ENCODE data around the gene CIART.
"Not testable (repeated sequence)": the region's sequence is repeated elsewhere in the genome, so short reads cannot be mapped to it uniquely, and the experiment has no call there.

The CIART gene, protein sequence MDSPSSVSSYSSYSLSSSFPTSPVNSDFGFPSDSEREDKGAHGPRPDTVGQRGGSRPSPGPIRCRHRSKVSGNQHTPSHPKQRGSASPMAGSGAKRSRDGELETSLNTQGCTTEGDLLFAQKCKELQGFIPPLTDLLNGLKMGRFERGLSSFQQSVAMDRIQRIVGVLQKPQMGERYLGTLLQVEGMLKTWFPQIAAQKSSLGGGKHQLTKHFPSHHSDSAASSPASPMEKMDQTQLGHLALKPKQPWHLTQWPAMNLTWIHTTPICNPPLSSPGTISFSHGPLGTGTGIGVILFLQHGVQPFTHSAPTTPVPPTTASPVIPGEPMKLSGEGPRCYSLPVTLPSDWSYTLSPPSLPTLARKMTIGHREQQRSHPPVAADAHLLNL

GRCh38 chr1:150281758-150282557, at the start of gene CIART:
Gene CIART, plus strand, starts transcription at chr1:150282554. Its CDS starts 714 bp downstream, at chr1:150283268.
- peak; percentile 66 to 74 for DNase-seq

DNA sequence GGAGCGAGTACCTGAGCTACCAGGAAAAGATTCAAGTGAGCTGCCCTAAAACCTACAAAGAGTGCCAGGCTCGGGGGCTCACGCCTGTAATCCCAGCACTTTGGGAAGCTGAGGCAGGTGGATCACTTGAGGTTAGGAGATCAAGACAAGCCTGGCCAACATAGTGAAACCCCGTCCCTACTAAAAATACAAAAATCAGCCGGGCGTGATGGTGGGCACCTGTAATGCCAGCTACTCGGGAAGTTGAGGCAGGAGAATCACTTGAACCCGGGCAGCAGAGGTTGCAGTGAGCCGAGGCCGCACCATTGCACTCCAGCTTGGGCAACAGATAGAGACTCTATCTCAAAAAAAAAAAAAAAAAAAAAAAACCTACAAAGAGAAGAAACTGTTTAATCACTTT, 49.4 kb upstream of the CIART start:
- not testable (repeated sequence) for DNase-seq

DNA sequence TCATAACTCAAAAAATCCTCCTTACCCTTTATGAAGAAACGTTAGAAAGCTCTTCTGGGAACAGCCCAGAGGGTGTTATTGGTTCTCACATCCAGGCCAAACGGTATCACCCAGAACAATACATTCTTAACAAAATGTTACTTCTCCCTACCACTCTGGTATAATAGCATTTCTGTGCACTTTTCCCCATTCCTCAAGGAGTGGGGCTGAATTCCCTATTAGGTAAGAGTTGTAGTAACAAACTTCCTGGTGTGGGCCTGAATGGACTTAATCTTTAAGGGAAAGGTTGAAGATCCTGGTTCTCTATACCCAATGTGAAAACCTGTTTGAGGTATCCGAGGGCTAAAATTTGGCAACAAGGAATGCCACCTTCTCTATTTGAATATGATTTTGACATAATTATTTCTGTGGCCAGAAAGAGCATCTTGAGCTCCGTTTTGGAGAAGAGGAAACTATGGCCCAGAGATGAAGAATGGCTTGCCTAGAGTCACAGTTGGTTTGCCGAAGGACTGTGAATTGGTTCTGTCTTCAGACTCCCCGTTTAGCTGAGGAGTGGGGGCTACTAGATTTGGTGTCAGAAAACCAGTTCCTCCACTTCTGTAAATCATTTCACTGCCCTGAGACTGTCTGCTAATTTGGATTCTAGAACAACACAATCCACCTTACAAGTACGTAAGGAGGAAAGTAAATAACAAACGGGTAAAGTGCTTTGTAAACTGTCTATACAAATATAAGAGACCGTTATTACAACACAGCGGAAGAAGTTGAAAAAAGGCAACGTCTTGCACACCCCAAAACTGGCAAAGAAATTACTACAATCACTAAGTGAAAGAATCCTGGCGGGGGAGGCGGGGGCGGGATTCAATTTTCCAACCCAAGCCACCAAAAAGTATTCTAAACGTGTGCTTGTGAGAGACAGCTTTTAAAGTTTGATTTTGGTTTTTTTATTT, 48.7 kb upstream of the CIART start:
- peak; percentile 69 for DNase-seq

GRCh38 chr1:150234309-150234565, 48.1 kb upstream of the CIART start:
- DNase-seq, result no peak

GRCh38 chr1:150234566-150235293, 47.6 kb upstream of the CIART start:
- peak; percentile 94 to 95 for DNase-seq

GRCh38 chr1:150235294-150235851, 47.0 kb upstream of the CIART start:
- peak; percentile 33 to 47 for DNase-seq

DNA sequence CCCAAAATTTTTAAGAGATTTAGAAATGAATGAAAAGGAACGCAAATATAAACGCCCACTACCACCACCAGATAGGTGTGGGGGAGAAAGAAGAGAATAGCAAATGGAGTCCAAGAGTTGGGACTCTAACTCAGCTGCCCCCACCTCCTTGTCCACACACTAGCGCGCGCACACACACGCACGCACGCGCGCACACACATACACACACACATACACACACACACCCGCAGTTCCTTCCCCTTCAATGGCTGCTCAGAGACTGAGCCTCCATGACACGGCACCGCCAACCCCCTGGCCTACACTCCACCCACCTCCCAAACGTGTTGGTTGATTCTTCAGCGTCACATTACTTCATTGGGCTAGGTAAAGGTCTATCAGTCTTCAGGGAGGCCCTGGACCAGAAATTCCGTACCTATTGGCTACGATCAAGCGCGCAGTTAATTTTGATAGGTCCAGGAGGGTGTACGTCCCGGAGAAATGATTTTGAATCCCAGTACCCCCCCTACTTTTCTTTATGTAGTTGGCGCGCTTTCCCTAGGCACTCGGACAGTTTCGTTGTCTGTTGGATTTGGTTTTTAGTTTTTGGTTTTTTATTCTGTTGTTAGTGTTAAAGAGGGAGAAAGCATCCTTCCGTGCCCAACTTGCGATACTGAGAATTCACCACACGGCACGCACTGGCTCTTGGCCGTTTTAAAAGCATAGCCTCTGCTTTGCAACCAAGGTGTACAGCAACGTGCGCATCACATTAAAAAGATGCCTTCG, 46.3 kb upstream of the CIART start, which contains the start of gene ANP32E:
ANP32E (minus strand) TSS at position 261 of the 762 bp plus-strand sequence. CDS start 326 bp downstream, outside the sequence.
- DNase-seq, result peak; percentile 91 to 94

- DNase-seq, result no peak
These were observed 45.7 kb upstream of the CIART start for GRCh38 chr1:150236614-150237100.

- DNase-seq, result not testable (repeated sequence)
These were observed 45.2 kb upstream of the CIART start for GRCh38 chr1:150237176-150237575.

- no peak for DNase-seq
These were observed 44.6 kb upstream of the CIART start for GRCh38 chr1:150237746-150238145.

DNA sequence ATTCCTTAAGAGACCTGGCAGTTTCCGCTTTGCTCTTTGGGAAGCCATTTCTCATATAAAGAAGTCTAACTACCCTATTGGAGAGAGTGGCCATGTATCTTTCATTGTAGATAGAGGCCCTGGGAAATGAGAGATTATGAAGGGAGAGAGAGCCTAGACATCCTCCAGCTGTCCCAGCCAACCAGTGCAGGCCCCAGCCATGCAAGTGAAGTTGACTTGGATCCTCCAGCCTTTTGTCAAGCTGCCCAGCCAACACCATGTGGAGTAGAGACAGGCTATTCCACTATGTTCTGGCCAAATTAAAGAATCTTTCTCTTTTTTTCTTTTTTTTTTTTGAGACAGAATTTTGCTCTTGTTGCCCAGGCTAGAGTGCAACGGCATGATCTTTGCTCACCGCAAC, 39.4 kb upstream of the CIART start:
- no peak for DNase-seq

DNA sequence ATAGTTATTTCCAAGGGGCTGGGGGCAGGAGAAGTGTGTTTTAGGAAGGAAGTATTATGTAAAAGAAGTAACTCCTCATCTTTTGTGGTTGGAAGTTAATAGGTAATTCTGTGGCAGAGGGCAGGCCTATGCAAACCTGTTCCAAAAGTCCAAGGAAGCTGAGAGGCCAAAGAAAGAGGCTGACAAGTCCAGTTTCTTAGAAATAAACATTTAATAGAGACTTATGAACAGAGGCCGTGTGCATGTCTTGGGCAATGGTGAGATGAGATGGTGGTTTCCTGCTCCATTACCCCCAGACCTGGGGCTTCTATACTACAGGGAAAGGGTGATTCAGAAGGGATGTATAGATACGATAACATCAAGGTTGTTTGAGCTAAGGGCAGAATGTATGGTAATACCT, 32.4 kb upstream of the CIART start:
- DNase-seq, result no peak

GRCh38 chr1:150256198-150256553, 26.2 kb upstream of the CIART start:
- no peak for DNase-seq

DNA sequence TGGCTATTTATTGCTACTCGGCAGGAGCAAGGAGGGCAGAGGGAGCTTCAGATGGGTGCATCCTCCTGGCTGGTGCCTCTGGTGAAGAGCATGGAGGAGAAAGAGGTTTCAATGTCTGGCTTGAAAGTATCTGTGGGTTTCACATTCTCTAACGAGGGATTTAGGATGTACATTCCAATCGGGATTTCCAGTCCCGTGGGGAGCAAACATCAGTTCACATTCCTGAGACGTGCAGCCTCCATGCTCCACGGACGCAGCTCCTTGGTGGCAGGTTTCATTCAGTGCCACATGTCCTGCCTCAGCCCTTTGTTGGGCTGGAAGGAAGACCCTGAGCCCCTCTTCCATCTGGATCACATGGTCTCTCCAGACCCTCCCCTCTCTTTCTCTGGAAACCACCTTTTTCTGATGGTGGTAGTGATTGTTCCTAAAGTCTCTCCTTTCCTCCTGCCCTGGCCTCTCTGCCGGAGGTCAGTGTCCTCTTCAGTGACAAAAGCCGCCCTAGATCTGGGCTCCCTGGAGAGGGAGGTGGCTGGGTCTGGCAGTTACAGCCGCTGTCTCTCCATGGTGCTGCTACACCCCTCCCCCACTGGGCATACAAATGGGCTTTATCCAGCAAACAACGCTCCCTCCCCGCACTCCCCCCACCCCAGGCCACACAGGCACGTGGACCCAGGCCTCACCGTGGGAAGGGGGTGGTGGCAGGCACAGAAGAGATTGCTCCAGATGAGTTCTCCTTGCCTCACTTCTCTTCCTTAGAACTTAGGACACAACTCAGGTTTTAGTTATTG, 25.6 kb upstream of the CIART start:
- no peak for DNase-seq

- DNase-seq, result no peak
These were observed 24.4 kb upstream of the CIART start, which contains the start of gene CA14 for GRCh38 chr1:150257624-150258585. Gene CA14, plus strand, starts transcription at chr1:150257774. Its CDS starts 355 bp downstream, at chr1:150258129.

- DNase-seq, result no peak
These were observed 23.1 kb upstream of the CIART start for GRCh38 chr1:150259217-150259616.

DNA sequence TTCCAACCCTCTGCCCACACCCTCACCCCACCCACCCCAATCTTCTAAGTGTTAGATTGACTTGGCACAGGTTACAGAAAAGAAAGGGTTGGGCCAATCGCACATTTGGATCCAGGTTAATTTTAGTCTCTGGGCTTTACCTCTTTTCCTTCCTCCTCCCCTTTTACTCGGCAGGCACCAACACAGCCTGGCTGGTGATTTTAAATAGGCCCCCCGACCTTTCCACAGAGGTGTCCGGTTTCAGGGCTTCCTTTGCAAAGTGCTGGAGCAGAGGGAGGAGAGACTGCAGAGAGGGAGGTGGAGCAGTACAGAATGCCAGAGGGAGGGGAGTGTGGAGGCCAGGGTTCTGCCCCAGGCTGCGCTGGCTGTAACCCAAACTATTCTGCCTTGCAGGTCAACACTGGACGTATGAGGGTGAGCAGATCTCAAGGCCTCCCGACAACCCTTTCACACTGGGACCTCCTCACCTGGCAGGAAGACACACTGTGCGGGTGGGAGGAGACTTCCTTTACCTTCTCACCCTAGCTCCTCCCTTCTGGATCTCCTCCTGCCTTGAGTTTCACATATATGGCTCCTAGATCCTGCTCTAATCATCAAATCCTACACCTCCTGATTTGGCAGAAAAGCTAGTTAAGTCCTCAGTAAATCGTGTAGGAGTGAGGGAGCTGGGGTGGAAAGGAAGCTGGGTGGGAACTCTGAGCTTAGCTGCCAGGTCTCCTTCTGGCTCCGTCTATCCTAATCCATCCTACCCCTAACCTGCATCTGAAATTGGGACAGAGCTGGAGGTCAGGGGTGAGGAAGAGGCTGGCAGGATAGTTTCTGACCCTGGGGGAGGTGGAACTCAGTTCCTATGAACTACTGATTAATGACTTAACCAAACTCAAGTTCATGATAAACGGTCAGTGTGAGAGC, 22.3 kb upstream of the CIART start:
- DNase-seq, result no peak

GRCh38 chr1:150261367-150261766, 21.0 kb upstream of the CIART start:
- no peak for DNase-seq

Measured in activated CD4-positive, alpha-beta T cell treated with anti-CD3 and anti-CD28 coated beads, Interleukin-2, amount 50 U/mL, for 48 hours (primary cell).